GM12873 (cell line): ENCODE data around the gene IFNL2.

Experiments
- CTCF ChIP-seq: IDR thresholded peaks from 2 replicates; pipeline ENCODE4 v1.5.1; 2012; ENCODE audit warnings: low read depth, mild to moderate bottlenecking, moderate library complexity, low read length, control low read depth; ENCODE audit not compliant: insufficient read depth; ENCODE audit errors: missing control alignments

IFNL2 gene

GRCh38 chr19:39299404-39299803, 31.2 kb downstream of the IFNL2 start:
- no peak for TF ChIP-seq CTCF

DNA sequence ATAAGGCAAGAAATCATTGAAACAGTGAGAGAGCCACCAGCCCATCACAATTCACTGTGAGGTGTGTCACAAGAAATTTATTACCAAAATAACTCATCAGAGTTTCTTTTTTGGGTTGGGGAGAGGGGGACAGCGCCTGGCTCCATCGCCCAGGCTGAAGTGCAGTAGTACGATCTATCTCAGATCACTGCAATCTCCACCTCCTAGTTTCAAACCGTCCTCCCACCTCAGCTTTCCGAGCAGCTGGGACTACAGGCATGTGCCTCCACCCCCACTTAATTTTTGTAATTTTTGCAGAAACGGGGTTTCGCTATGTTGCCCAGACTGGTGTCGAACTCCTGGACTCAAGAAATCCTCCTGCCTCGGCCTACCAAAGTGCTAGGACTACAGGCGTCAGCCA, 31.6 kb downstream of the IFNL2 start:
- TF ChIP-seq CTCF: no peak

DNA sequence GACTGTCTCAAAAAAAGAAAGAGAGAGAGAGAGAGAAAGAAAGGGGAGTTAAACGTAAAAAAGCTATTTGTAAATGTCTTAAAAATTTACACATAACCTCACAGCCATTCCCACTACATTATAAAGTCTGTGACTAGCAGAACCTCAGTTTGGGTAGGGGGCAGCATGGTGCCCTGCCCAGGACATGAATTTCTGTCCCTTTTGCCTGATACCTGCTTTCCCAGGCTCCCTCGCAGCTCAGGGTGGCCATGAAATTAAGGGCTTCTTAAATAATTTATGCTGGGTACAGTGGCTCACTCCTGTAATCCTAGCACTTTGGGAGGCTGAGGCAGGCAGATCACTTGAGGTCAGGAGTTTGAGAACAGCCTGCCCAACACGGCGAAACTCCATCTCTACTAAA, 32.8 kb downstream of the IFNL2 start:
- no peak for TF ChIP-seq CTCF

DNA sequence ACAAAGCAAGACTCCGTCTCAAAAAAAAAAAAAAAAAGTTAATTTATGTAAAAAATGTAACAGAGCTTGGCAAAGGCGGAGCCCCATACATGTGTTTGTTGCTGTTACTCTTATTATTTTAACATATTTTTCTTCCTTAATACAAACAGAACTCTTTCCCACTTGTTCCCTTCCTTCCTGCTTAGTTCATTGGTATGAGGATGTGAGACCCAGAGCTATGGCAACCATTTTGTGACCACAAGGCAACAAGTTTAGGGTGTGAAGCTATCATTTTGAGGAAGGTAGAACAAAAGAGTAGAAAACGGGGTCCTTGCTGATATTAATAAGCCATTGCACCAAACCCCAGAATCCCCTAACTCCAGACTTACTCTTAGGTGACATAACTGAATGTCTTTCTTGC, 33.4 kb downstream of the IFNL2 start:
- no peak for TF ChIP-seq CTCF

GRCh38 chr19:39303373-39304184, 35.4 kb downstream of the IFNL2 start:
- no peak for TF ChIP-seq CTCF

DNA sequence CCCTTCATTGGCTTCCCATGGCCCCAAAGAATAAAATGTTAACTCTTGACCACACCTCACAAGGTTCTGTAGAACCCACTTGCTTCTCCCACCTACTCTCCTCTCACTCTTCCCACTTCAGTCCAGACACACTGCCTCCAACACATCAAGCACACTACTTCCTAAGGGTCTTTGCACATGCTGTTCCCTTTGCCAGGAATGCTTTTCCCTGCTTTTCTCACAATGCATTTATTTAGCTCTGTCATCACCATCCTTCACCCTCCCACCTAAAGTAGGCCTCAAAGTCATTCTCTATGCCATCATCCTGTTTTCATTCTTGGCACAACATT, 36.0 kb downstream of the IFNL2 start:
- TF ChIP-seq CTCF: no peak

GRCh38 chr19:39304701-39305571, 36.7 kb downstream of the IFNL2 start:
- no peak for TF ChIP-seq CTCF
